Memory B cell (primary cell): ENCODE data around the gene SAMMSON.

ENCODE experiments used
- ATAC-seq: fragments of 150-1000 bp; cut with Tn5 transposase; 2 replicates; pipeline ENCODE4 v1.10.0; 2021; ENCODE audit warnings: low read depth, mild to moderate bottlenecking, moderate library complexity
- DNase-seq, 2 donors: peaks; one replicate each; pipeline ENCODE4 v3.0.0; 2022; ENCODE audit warnings: low spot score in 2 of 2
- H3K27ac Mint-ChIP-seq: one replicate; pipeline ENCODE4 v1.8.0; 2022; ENCODE audit warnings: mild to moderate bottlenecking, moderate library complexity, mixed read lengths
- H3K27me3 Mint-ChIP-seq: one replicate; pipeline ENCODE4 v1.8.0; 2022; ENCODE audit warnings: mixed read lengths
- H3K36me3 Mint-ChIP-seq: one replicate; pipeline ENCODE4 v1.8.0; 2022; ENCODE audit warnings: mild to moderate bottlenecking, mixed read lengths
- H3K4me1 Mint-ChIP-seq: one replicate; pipeline ENCODE4 v1.8.0; 2022; ENCODE audit warnings: mixed read lengths
- H3K4me3 Mint-ChIP-seq: one replicate; pipeline ENCODE4 v1.8.0; 2022; ENCODE audit warnings: mild to moderate bottlenecking, moderate library complexity, mixed read lengths
- H3K9me3 Mint-ChIP-seq: one replicate; pipeline ENCODE4 v1.8.0; 2022; ENCODE audit warnings: mixed read lengths

The SAMMSON gene

DNA sequence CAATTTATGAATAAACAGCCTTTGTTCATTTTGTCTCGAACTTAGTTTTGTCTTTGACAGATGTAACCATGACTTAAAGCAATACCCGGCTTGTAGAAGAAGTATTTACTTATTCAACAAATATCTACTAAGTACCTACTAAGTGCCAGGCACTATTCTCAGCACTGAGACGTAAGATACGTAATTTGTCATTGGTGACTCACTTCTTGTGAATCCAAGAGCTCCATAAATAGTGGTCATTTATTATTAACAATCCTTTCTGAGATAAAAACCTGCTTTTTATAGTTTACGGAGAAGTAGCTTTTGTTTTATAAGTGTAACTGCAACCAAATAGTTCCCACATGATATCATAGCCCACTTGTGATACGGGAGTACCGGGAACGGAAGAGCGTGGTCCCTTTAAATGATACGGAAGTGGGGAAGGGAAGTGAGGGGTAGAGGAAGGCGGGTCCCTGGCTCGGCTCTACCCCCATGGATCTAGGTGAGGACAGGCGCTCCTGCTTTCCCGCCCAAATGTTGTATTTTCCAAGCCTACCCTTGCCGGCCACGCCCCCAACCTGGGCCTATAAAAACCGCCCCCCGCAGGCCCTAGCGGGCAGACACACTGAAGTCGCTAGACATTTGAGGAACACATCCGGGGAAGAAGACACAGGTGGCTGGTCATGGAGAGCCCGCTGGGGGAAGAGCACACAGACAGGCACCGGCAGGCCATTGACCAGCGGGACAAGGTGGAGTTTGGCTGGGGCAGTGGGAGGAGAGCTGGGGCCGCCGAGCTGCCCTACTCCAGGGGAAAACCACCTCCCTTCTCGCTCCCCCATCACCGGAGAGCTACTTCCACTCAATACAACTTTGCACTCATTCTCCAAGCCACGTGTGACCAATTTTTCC, at the start of gene SAMMSON:
SAMMSON (plus strand) TSS at position 594 of the 888 bp plus-strand sequence.
- Mint-ChIP-seq H3K4me3 (no peak within 1 kb of the TSS), H3K27me3 (peaks cover 1% of the 10 kb centered on the region), H3K36me3 (no peaks in the 10 kb centered on the region), H3K4me1 (no peaks in the 10 kb centered on the region), H3K9me3 (no peaks in the 10 kb centered on the region), H3K27ac (no peak within 1 kb of the TSS)
- no peak for ATAC-seq
- no peak for DNase-seq

DNA sequence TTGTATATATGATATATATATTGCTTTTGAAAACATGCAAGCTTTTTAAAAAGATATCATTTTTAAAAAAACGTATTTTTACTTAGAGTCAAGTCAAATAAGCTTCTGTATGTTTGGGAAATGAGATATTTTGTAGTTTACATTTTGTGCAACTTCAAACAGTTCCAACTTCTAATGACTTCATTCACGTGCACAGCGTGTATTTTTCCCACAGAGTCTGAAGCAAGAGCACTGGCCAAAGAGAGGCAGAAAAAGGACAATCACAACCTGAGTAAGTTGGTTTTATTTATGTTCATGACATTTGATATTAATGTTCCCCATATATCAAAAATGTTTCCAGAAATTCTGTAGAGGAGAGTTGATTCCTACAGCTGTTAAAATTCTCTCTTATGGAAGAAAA, 47.9 kb upstream of the SAMMSON start:
- H3K4me1 Mint-ChIP-seq = no peaks in the 10 kb centered on the region
- H3K9me3 Mint-ChIP-seq = no peaks in the 10 kb centered on the region
- ATAC-seq = no peak

DNA sequence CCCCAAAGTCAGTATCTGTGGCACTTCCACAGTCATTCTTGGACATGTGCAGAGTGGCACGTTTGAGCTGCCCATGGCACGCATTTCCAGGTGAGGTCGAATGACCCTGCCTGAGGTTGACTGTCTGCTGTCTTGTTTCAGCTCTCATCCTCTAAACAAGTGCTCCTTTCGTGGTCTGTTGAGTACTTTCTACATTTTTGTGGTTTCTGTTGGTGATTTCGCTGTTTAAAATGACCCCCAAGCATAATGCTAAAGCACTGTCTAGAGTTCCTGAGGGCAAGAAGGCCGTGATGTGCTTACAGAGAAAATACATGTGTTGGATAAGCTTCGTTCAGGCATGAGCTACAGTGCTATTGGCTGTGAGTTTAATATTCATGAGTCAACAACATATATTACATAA, 40.0 kb upstream of the SAMMSON start:
- DNase-seq (no peak), ATAC-seq (no peak)
- H3K4me3 Mint-ChIP-seq = no peak overlapping the region
- no peak overlapping the region for H3K27ac Mint-ChIP-seq
- no peaks in the 10 kb centered on the region for H3K4me1 Mint-ChIP-seq
- no peaks in the 10 kb centered on the region for H3K9me3 Mint-ChIP-seq
- no peaks in the 10 kb centered on the region for H3K27me3 Mint-ChIP-seq
- H3K36me3 Mint-ChIP-seq = no peaks in the 10 kb centered on the region

More for the DNA sequence above, 47.9 kb upstream of the SAMMSON start:
- Mint-ChIP-seq H3K27ac (no peak overlapping the region), H3K27me3 (peaks cover 2% of the 10 kb centered on the region), H3K36me3 (no peaks in the 10 kb centered on the region), H3K4me3 (no peak overlapping the region)
- no peak for DNase-seq

DNA sequence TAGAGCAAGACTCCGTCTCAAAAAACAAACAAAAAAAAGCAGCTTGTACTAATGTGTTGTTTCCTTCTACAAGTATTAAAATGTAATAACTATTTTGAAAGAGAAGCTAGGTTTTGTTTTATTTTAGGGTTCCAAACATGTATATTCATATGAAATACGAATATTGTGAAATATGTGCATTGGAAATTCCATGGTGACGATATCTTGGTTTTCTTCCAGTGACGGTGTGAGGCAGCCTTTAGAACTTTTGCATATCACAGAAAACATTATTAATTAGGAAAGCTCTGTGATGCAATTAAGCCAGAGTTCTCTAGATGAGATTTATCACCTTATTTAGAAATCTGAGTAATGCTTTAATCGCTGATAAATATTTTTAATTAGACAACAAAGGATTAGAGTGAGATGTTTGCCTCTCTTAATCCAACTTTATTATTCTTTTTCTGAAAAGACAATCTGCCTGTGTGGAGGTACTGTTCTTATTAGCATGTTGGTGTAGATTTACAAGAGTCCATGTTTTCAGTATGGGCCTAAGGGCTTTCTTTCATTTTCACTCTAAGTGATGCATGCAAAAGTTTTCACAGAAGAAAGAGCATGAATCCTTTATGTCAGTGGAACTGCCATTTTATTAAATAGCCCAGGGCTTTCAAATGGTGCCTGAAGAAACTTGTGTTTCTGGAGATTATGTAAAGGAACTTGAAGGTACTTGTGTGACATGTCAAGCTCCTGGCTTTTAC, 37.7 kb upstream of the SAMMSON start:
- Mint-ChIP-seq H3K36me3 (no peaks in the 10 kb centered on the region), H3K9me3 (no peaks in the 10 kb centered on the region), H3K27me3 (no peaks in the 10 kb centered on the region), H3K4me1 (no peaks in the 10 kb centered on the region), H3K4me3 (no peak overlapping the region), H3K27ac (no peak overlapping the region)
- ATAC-seq (no peak), DNase-seq (no peak)

DNA sequence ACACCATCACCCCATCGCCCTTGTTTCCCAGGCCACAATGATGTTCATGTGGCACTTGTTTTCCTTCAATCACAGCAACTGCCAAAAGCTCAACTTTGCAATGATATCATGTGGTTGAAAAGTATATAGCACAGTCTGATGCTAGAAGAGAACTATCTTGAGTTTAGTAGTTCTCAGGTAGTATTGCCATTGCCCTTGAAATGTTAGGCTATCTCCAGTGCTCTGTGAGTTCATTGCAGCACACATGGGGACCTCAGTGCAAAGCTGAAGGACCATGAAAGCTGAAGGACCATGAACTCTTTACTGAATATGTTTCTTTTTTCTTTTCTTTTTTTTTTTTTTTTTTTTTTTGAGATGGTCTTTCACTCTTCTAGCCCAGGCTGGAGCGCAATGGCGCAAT, 35.9 kb upstream of the SAMMSON start:
- H3K36me3 Mint-ChIP-seq = no peaks in the 10 kb centered on the region
- no peaks in the 10 kb centered on the region for H3K4me1 Mint-ChIP-seq
- no peak overlapping the region for H3K4me3 Mint-ChIP-seq
- no peaks in the 10 kb centered on the region for H3K9me3 Mint-ChIP-seq
- DNase-seq (no peak), ATAC-seq (no peak)
- no peaks in the 10 kb centered on the region for H3K27me3 Mint-ChIP-seq
- H3K27ac Mint-ChIP-seq = no peak overlapping the region

DNA sequence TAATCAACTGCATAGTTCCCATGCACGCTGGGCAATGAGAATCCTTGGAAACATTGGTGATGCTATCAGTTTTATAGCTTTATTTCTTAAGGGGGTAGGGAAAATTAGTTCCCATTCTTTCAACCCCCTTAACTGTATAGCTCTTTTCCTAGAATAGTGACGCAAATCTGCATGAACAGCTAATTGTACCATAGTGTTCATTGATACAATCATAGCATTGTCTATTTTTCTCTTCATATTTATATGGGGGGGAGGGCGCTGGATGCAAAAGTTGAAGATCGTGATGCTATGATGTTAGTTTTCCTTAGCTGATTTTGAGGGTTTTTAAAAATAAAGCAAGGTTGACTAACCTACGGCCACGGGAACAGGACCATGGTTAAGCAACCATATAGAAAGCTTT, 32.4 kb upstream of the SAMMSON start:
- Mint-ChIP-seq H3K4me1 (no peaks in the 10 kb centered on the region), H3K27me3 (no peaks in the 10 kb centered on the region), H3K27ac (no peak overlapping the region), H3K4me3 (no peak overlapping the region), H3K9me3 (no peaks in the 10 kb centered on the region), H3K36me3 (no peaks in the 10 kb centered on the region)
- DNase-seq = no peak
- no peak for ATAC-seq

DNA sequence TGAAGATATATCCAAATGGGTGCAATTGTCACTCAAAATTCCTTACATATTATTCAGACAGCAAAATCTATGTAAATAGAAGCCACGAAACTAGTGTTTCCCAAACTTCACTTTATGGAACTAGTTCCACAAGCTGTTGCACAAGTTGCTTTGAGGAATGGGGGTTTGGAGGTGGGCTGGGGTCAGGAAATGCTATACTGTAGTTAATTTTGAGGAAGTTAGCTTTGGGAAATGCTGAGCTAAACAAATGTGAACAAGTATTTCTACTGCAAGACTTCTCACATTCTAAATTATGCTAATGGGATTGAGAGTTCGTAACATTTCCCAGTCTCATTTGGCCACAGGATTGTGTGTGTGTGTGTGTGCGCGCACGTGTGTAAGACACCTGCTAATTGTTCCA, 28.7 kb upstream of the SAMMSON start:
- no peaks in the 10 kb centered on the region for H3K36me3 Mint-ChIP-seq
- DNase-seq (no peak), ATAC-seq (no peak)
- no peak overlapping the region for H3K4me3 Mint-ChIP-seq
- H3K9me3 Mint-ChIP-seq = peaks cover 2% of the 10 kb centered on the region
- H3K27me3 Mint-ChIP-seq = peaks cover 3% of the 10 kb centered on the region
- H3K27ac Mint-ChIP-seq = no peak overlapping the region
- H3K4me1 Mint-ChIP-seq = peaks cover 3% of the 10 kb centered on the region

DNA sequence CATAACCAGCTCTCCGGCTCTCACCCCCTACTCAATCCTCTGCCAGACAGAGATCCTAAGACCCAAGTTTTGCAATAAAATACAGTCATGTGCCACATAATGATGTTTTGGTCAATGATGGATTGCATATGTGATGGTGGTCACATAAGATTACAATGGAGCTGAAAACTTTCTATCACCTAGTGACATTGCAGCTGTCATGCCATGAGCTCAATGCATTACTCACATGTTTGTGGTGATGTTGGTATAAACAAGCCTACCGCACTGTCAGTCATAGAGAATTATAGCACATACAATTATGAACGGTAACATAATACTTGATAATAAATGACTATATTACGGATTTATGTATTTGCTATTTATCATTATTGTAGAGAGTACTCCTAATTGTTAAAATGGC, 26.9 kb upstream of the SAMMSON start:
- no peak for DNase-seq
- H3K9me3 Mint-ChIP-seq = peaks cover 2% of the 10 kb centered on the region
- no peak for ATAC-seq
- H3K4me1 Mint-ChIP-seq = peaks cover 3% of the 10 kb centered on the region
- H3K27me3 Mint-ChIP-seq = peaks cover 3% of the 10 kb centered on the region
- no peak overlapping the region for H3K4me3 Mint-ChIP-seq
- no peaks in the 10 kb centered on the region for H3K36me3 Mint-ChIP-seq
- H3K27ac Mint-ChIP-seq = no peak overlapping the region

DNA sequence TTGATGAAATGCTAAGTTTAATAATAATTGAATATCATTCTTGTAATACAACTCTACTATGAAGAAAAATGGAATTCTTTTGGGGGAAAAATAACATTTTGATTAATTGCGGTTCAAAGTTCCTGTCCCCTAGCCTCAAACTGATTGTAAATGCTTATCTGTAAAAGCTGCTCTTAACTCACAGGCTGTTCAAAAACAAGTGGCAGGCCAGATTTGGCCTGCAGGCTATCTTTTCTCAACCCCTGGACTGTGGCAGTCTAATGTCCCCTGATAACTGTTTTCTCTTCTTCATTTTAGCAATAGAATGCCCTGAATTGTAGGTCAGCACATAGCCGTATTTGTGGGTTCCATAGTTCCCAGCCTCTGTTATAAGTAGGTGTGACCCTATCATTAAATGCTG, 23.5 kb upstream of the SAMMSON start:
- Mint-ChIP-seq H3K9me3 (peaks cover 2% of the 10 kb centered on the region), H3K36me3 (no peaks in the 10 kb centered on the region), H3K27ac (no peak overlapping the region), H3K27me3 (peaks cover 3% of the 10 kb centered on the region), H3K4me3 (no peak overlapping the region), H3K4me1 (peaks cover 3% of the 10 kb centered on the region)
- DNase-seq (no peak), ATAC-seq (no peak)

DNA sequence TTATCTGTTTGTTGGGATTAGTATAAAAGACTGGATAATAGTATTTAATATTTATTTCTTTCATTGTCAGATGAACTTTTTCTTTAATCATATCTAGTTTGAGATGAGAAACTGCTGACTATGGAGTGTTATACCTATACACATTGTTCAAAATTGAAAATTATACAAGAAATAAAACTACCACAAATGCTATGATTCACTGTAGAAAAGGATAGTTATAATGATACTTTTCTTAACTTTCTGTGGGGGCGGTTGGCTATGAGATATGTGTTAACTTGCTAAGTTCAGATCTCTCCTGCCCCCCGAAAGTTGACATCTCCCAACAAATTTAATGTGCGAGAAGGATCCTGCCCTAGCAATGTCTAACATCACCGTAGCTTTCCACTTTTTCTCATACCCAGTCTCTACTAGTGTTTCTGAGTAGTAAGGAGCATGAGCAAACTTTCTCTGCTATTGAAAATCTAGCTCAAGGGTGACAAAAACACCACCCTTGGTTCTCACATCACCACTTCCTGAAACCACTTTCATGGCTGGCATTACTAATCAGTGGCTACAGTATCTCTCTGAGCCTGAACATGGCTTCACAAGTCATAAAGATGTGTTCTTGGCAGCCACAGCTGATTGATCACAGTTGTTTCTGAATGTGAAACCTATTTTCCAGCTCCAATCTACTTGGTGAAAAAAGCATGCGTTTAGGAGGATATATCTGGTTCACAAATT, 15.8 kb upstream of the SAMMSON start:
- ATAC-seq = no peak
- Mint-ChIP-seq H3K27ac (no peak overlapping the region), H3K9me3 (no peaks in the 10 kb centered on the region), H3K27me3 (peaks cover 7% of the 10 kb centered on the region), H3K36me3 (no peaks in the 10 kb centered on the region), H3K4me1 (no peaks in the 10 kb centered on the region), H3K4me3 (no peak overlapping the region)
- no peak for DNase-seq

DNA sequence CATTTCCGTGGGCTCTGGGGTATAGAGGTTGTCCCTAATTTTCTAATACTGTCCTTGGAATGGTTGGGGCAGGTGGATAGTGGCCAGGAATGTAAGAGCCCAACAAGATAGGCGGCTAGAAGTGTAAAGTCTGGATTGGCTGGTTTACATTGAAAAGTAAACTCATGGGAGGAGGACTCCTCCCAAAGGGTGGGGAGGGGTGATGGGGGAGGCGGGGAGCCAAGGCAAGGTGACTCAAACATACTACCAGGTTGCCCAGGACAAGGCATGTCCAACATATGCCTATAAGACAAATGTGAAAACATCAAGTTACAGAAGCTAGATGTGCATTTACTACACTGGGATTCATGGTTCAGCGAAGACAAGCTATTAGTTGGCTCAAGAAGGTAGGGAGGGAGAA, 14.3 kb upstream of the SAMMSON start:
- Mint-ChIP-seq H3K27me3 (peaks cover 8% of the 10 kb centered on the region), H3K4me3 (no peak overlapping the region), H3K27ac (no peak overlapping the region), H3K4me1 (no peaks in the 10 kb centered on the region), H3K36me3 (no peaks in the 10 kb centered on the region), H3K9me3 (no peaks in the 10 kb centered on the region)
- DNase-seq (no peak), ATAC-seq (no peak)

DNA sequence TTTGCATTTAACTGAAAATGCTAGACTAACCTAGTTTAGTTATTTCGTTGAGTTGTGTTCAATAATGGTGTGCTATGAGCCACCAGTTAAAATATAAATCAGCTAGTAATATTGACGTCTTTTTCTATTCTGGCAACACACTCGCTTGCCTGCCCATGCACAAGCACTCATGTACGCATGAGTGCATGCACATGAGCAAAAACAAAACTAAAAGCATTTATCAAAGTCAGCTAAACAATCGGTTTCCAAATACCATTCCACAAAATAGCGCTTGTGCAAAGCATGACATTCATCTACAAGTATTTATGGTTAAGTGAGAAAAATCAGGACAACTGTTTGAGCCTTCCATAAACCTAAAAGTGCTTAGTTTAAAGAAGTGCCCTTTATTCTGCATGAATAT, 13.1 kb upstream of the SAMMSON start:
- no peak for DNase-seq
- H3K27me3 Mint-ChIP-seq = peaks cover 8% of the 10 kb centered on the region
- no peaks in the 10 kb centered on the region for H3K4me1 Mint-ChIP-seq
- no peak overlapping the region for H3K27ac Mint-ChIP-seq
- H3K9me3 Mint-ChIP-seq = no peaks in the 10 kb centered on the region
- ATAC-seq = no peak
- H3K36me3 Mint-ChIP-seq = no peaks in the 10 kb centered on the region
- H3K4me3 Mint-ChIP-seq = no peak overlapping the region

DNA sequence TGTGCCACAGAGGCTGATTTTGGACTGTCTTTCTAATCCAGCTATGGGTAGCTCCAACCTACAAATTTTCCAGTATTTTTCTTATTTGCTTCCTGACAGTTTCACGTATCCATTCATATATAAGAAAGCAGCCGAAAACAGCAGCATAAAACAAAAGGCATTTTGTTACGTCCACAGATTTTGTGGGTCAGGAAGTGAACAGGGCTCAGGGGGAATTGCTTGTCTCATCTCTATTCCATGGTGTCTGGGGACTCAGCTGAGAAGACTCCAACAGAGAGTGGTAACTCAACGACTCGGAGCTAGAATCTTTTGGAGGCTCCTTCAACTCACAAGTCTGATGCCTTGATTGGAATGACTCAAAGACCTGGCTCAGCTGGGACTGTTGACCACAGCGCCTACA, 11.7 kb upstream of the SAMMSON start:
- ATAC-seq (no peak), DNase-seq (no peak)
- H3K4me3 Mint-ChIP-seq = no peak overlapping the region
- no peak overlapping the region for H3K27ac Mint-ChIP-seq
- no peaks in the 10 kb centered on the region for H3K9me3 Mint-ChIP-seq
- no peaks in the 10 kb centered on the region for H3K4me1 Mint-ChIP-seq
- peaks cover 8% of the 10 kb centered on the region for H3K27me3 Mint-ChIP-seq
- no peaks in the 10 kb centered on the region for H3K36me3 Mint-ChIP-seq

DNA sequence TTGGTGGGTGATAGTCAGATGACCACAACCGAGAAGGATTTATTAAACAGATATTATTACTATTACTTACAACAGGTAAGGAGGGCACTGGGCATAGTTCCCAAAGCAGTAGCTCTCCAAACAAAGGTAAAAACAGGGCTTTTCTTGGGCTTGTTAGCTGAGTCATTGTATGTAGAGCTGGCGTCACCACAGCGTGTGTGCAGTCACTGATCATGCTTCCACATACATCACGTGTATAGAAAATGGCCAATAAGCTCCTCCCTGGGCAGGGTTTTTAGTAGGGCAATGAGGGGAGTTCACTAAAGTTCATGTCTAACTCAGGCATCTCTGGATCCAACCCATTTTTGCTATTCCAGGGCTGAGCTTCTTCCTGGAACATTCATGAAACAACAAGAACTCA, 5.8 kb upstream of the SAMMSON start:
- DNase-seq (no peak), ATAC-seq (no peak)
- no peak overlapping the region for H3K4me3 Mint-ChIP-seq
- peaks cover under 1% of the 10 kb centered on the region for H3K27me3 Mint-ChIP-seq
- no peaks in the 10 kb centered on the region for H3K36me3 Mint-ChIP-seq
- H3K4me1 Mint-ChIP-seq = no peaks in the 10 kb centered on the region
- H3K9me3 Mint-ChIP-seq = no peaks in the 10 kb centered on the region
- H3K27ac Mint-ChIP-seq = no peak overlapping the region
